ENCODE results near the gene ALB. TPM values are rescaled to one million over a fixed set of nuclear protein-coding genes. Genes with fewer than 3 reads are reported as not detected.

Gene ALB
- total and polyA plus RNA-seq, 8 donors = 179 to 1,006 (median 781) TPM

GRCh38 chr4:73426666-73427065 lies 22.6 kb downstream of the ALB start:
- WGBS, 2 donors = 61 to 70% methylated on average over 3 of the region's 3 CpGs
- Histone ChIP-seq H3K9me3 (no peaks in the 10 kb centered on the region), H3K36me3 (no peaks in the 10 kb centered on the region), H3K4me1 (no peaks in the 10 kb centered on the region), H3K4me3 (no peak overlapping the region), H3K27ac (no peak overlapping the region), H3K27me3 (no peaks in the 10 kb centered on the region)
- TF ChIP-seq CTCF (IDR thresholded peaks at IDR 0.05) = no peak
- no peak for ATAC-seq
- FAIRE-seq = no peak
- no peak for DNase-seq
- intact Hi-C loops (cut with DNase I) = no loop called here

- no peak for TF ChIP-seq CTCF (IDR thresholded peaks at IDR 0.05)
- no peak overlapping the region for H3K4me3 ChIP-seq
- intact Hi-C loops (cut with DNase I) = no loop called here
- H3K4me1 ChIP-seq = peaks cover 0 to 11% (median 0%) of the 10 kb centered on the region in 3 donors
- H3K27me3 ChIP-seq = no peaks in the 10 kb centered on the region
- FAIRE-seq = no peak
- H3K27ac ChIP-seq = no peak overlapping the region
- DNase-seq = no peak
- H3K9me3 ChIP-seq = no peaks in the 10 kb centered on the region
- WGBS, 2 donors = 83 to 94% methylated on average over 2 of the region's 2 CpGs
- H3K36me3 ChIP-seq = no peaks in the 10 kb centered on the region
- ATAC-seq = no peak
Observed at GRCh38 chr4:73429118-73429517, 25.0 kb downstream of the ALB start.

GRCh38 chr4:73429826-73430587 lies 25.9 kb downstream of the ALB start:
- H3K36me3 ChIP-seq = no peaks in the 10 kb centered on the region
- no peak for FAIRE-seq
- 16 to 21% methylated on average over 2 of the region's 2 CpGs for WGBS, 2 donors

GRCh38 chr4:73431813-73432168 lies 27.7 kb downstream of the ALB start:
- intact Hi-C loops (cut with DNase I) = no loop called here
- no peak for FAIRE-seq
- 33 to 42% methylated on average over 1 of the region's 1 CpG for WGBS, 2 donors

More at GRCh38 chr4:73429826-73430587, 25.9 kb downstream of the ALB start:
- ATAC-seq = peak in 1 of 4 donors; percentile 33
- Histone ChIP-seq H3K27ac (no peak overlapping the region), H3K4me3 (no peak overlapping the region), H3K9me3 (no peaks in the 10 kb centered on the region), H3K4me1 (peaks cover 0 to 11% (median 0%) of the 10 kb centered on the region in 3 donors), H3K27me3 (no peaks in the 10 kb centered on the region)
- no peak for DNase-seq
- intact Hi-C loops (cut with DNase I) = no loop called here
- no peak for TF ChIP-seq CTCF (IDR thresholded peaks at IDR 0.05)

More at GRCh38 chr4:73431813-73432168, 27.7 kb downstream of the ALB start:
- no peak overlapping the region for H3K4me3 ChIP-seq
- ATAC-seq (no peak), DNase-seq (no peak)
- H3K9me3 ChIP-seq = no peaks in the 10 kb centered on the region
- H3K27ac ChIP-seq = no peak overlapping the region
- no peak for TF ChIP-seq CTCF (IDR thresholded peaks at IDR 0.05)
- H3K27me3 ChIP-seq = no peaks in the 10 kb centered on the region
- peaks cover 0 to 11% (median 0%) of the 10 kb centered on the region in 3 donors for H3K4me1 ChIP-seq
- H3K36me3 ChIP-seq = no peaks in the 10 kb centered on the region
